Gastrocnemius medialis (tissue), 4 donors: ENCODE measurements around the gene CST3.

Experiments used
- CTCF ChIP-seq, 5 experiments: fragments of 450-650 bp in 3 of 5; fragments of 200-600 bp in 2 of 5; sonication (generic) in 2 of 5; IDR thresholded peaks in 4 of 5; conservative IDR thresholded peaks in 1 of 5; 1 replicate in 4 of 5; 2 replicates in 1 of 5; pipeline ENCODE4 v1.5.1; 2016 to 2019; ENCODE audit warnings: antibody characterized with exemption in 5 of 5, mild to moderate bottlenecking in 3 of 5, moderate library complexity in 3 of 5
- POLR2A ChIP-seq, 2 donors: fragments of 450-650 bp; IDR thresholded peaks; one replicate each; pipeline ENCODE4 v1.6.1; 2017; ENCODE audit warnings: antibody characterized with exemption in 2 of 2, mild to moderate bottlenecking in 2 of 2, moderate library complexity in 2 of 2

DNA sequence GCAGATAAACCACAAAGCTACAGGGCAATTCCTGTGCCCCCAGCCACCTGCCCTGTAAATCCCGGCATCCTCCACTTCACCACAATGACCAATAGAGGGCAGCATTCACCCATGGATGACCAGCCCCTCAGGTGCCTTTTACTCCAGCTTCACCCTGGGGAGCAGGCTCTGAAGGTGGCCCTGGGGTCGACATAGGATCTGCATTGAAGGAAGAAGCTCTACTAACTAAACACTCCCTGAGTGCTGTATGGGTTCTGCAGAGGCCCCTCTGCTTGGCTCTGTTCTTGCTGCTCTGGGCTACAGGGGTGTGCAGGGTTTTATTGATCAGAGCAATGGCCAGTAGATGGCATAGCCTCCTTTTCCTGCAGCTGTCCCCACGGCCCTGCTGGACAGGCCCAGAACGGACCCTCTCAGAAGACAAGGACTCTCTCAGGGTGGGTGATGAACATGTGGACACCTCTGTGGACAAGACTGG, 30.8 kb upstream of the CST3 start:
- peak; percentile 70 to 89 (median 84) for TF ChIP-seq CTCF (IDR thresholded peaks at IDR 0.05 in 4 of 5, conservative IDR thresholded peaks at IDR 0.05 in 1 of 5)
- TF ChIP-seq POLR2A (IDR thresholded peaks at IDR 0.05) = no peak
